ENCODE data around the gene MRAP. TPM values are rescaled to one million over a fixed set of nuclear protein-coding genes. Genes with fewer than 3 reads are reported as not detected.

MRAP gene
- total RNA-seq, 1 donor from 2014 or later, result 5.8 TPM

Other genes starting within 250 kb of the MRAP start
- 6.6 TPM for gene MIS18A, start 19.8 kb upstream of the MRAP start, total RNA-seq
- 30.4 TPM for gene URB1, start 94.2 kb downstream of the MRAP start, total RNA-seq
- 65.8 TPM for gene EVA1C, start 113.9 kb downstream of the MRAP start, total RNA-seq